Naive thymus-derived CD4-positive, alpha-beta T cell (primary cell): ENCODE measurements around the gene AMY1B. TPM values are rescaled to one million over a fixed set of nuclear protein-coding genes. Genes with fewer than 3 reads are reported as not detected.
"Not testable (repeated sequence)": the region's sequence is repeated elsewhere in the genome, so short reads cannot be mapped to it uniquely, and the experiment has no call there.

ENCODE experiments used
- ATAC-seq: fragments of 150-1000 bp; cut with Tn5 transposase; 2 replicates; pipeline ENCODE4 v1.10.0; 2021; ENCODE audit warnings: mild to moderate bottlenecking, moderate library complexity
- CTCF ChIA-PET: fragments of 350-600 bp; sonication (Branson Sonifier 250); formaldehyde crosslinking; loops from one replicate; lab custom pipeline; 2021; ENCODE audit warnings: antibody characterized with exemption; lab: Charles Lee
- POLR2A ChIA-PET: fragments of 350-600 bp; sonication (Branson Sonifier 250); formaldehyde crosslinking; loops from one replicate; lab custom pipeline; 2021; ENCODE audit warnings: antibody characterized with exemption, inconsistent platforms; lab: Charles Lee
- DNase-seq, 9 donors: peaks; one replicate each; pipeline versions ENCODE4 v3.0.0 to v3.0.0-alpha.2; 2020 to 2022; ENCODE audit warnings: mixed read lengths in 1 of 9
- H3K27ac ChIP-seq: one replicate; pipeline ENCODE4 v1.7.0; 2013; ENCODE audit warnings: mild to moderate bottlenecking, low read depth, low read length, moderate library complexity
- H3K27me3 ChIP-seq, 2 donors: one replicate each; pipeline ENCODE4 v1.7.0; 2013; ENCODE audit warnings: low read length in 2 of 2, mild to moderate bottlenecking in 2 of 2, moderate library complexity in 2 of 2; ENCODE audit not compliant: control insufficient read depth in 2 of 2, insufficient read depth in 2 of 2
- H3K36me3 ChIP-seq, 3 experiments: 1 replicate in 2 of 3; 2 replicates in 1 of 3; pipeline ENCODE4 v1.7.0; 2013; ENCODE audit warnings: low read length in 3 of 3, mild to moderate bottlenecking in 3 of 3, moderate library complexity in 1 of 3; ENCODE audit not compliant: insufficient read depth in 3 of 3, control insufficient read depth in 2 of 3
- H3K4me1 ChIP-seq, 2 donors: one replicate each; pipeline ENCODE4 v1.7.0; 2013; ENCODE audit warnings: low read length in 2 of 2, mild to moderate bottlenecking in 2 of 2, moderate library complexity in 1 of 2; ENCODE audit not compliant: control insufficient read depth in 2 of 2, insufficient read depth in 2 of 2
- H3K4me3 ChIP-seq: 2 replicates; pipeline ENCODE4 v1.7.0; 2013; ENCODE audit warnings: mild to moderate bottlenecking, low read length
- H3K9me3 ChIP-seq, 3 experiments: 1 replicate in 2 of 3; 2 replicates in 1 of 3; pipeline ENCODE4 v1.7.0; 2013; ENCODE audit warnings: low read length in 3 of 3; ENCODE audit not compliant: control insufficient read depth in 2 of 3
- H3K27ac Mint-ChIP-seq, 9 donors: one replicate each; pipeline ENCODE4 v1.8.0; 2020 to 2022; ENCODE audit warnings: mixed read lengths in 9 of 9, mild to moderate bottlenecking in 8 of 9, moderate library complexity in 5 of 9, inconsistent platforms in 2 of 9
- H3K27me3 Mint-ChIP-seq, 5 donors: one replicate each; pipeline ENCODE4 v1.8.0; 2021 to 2022; ENCODE audit warnings: mixed read lengths in 5 of 5, mild to moderate bottlenecking in 1 of 5
- H3K36me3 Mint-ChIP-seq, 5 donors: one replicate each; pipeline ENCODE4 v1.8.0; 2020 to 2022; ENCODE audit warnings: mixed read lengths in 5 of 5, mild to moderate bottlenecking in 3 of 5, inconsistent platforms in 1 of 5
- H3K4me1 Mint-ChIP-seq, 7 donors: one replicate each; pipeline ENCODE4 v1.8.0; 2020 to 2022; ENCODE audit warnings: mixed read lengths in 7 of 7, mild to moderate bottlenecking in 3 of 7, inconsistent platforms in 1 of 7
- H3K4me3 Mint-ChIP-seq, 10 donors: one replicate each; pipeline ENCODE4 v1.8.0; 2020 to 2022; ENCODE audit warnings: mild to moderate bottlenecking in 10 of 10, mixed read lengths in 10 of 10, moderate library complexity in 6 of 10, inconsistent platforms in 2 of 10
- H3K9me3 Mint-ChIP-seq, 11 donors: one replicate each; pipeline ENCODE4 v1.8.0; 2020 to 2022; ENCODE audit warnings: mixed read lengths in 11 of 11, mild to moderate bottlenecking in 4 of 11, inconsistent platforms in 1 of 11, moderate library complexity in 1 of 11
- intact Hi-C, 2 donors: fragments of 100-400 bp; cut with micrococcal nuclease; formaldehyde crosslinking; loops; one replicate each; pipeline ENCODE4 v1.15.1; 2023
- polyA plus RNA-seq, 2 donors: library from polyadenylated mRNA; unstranded; fragments of 300-500 nt; fragmentation: Illumina TruSeq; gene quantifications; one replicate each; pipeline ENCODE4 v1.2.3, GENCODE V29; 2021
- total RNA-seq, 6 experiments: library from RNA in 5 of 6; stranded (reverse) in 5 of 6; gene quantifications; 1 replicate in 5 of 6; 2 replicates in 1 of 6; pipeline ENCODE4 v1.2.3 and lab custom pipeline; 2021 to 2026

AMY1B gene
- total and polyA plus RNA-seq, 7 experiments from 2014 or later, result not detected

GRCh38 chr1:103710381-103710780 is 14.4 kb upstream of the AMY1B start:
- CTCF ChIA-PET, H3K9me3 ChIP-seq, H3K4me3 Mint-ChIP-seq, ATAC-seq, H3K9me3 Mint-ChIP-seq, H3K27ac Mint-ChIP-seq, H3K36me3 Mint-ChIP-seq, DNase-seq, H3K36me3 ChIP-seq, H3K27me3 ChIP-seq, POLR2A ChIA-PET, H3K4me1 ChIP-seq, H3K4me3 ChIP-seq, H3K27me3 Mint-ChIP-seq, H3K4me1 Mint-ChIP-seq, H3K27ac ChIP-seq, intact Hi-C loops: not testable (repeated sequence)

- ATAC-seq, CTCF ChIA-PET, H3K4me3 ChIP-seq, intact Hi-C loops, H3K27ac Mint-ChIP-seq, H3K36me3 Mint-ChIP-seq, H3K9me3 Mint-ChIP-seq, H3K27ac ChIP-seq, H3K27me3 Mint-ChIP-seq, H3K4me1 Mint-ChIP-seq, POLR2A ChIA-PET, H3K9me3 ChIP-seq, DNase-seq, H3K4me3 Mint-ChIP-seq, H3K36me3 ChIP-seq, H3K27me3 ChIP-seq, H3K4me1 ChIP-seq: not testable (repeated sequence)
These were observed 11.7 kb upstream of the AMY1B start for GRCh38 chr1:103707670-103708069.

GRCh38 chr1:103701256-103701655 is 5.2 kb upstream of the AMY1B start:
- H3K27ac Mint-ChIP-seq, POLR2A ChIA-PET, H3K4me3 ChIP-seq: not testable (repeated sequence)

GRCh38 chr1:103700669-103701068 is 4.7 kb upstream of the AMY1B start:
- intact Hi-C loops, H3K27me3 ChIP-seq, H3K4me3 Mint-ChIP-seq, H3K4me1 Mint-ChIP-seq, POLR2A ChIA-PET, CTCF ChIA-PET, H3K36me3 ChIP-seq, DNase-seq, H3K27me3 Mint-ChIP-seq, H3K27ac ChIP-seq, H3K4me1 ChIP-seq, H3K36me3 Mint-ChIP-seq, H3K27ac Mint-ChIP-seq, H3K4me3 ChIP-seq, H3K9me3 Mint-ChIP-seq, H3K9me3 ChIP-seq, ATAC-seq: not testable (repeated sequence)

More at GRCh38 chr1:103701256-103701655, 5.2 kb upstream of the AMY1B start:
- H3K9me3 ChIP-seq, H3K27me3 ChIP-seq, H3K36me3 ChIP-seq, CTCF ChIA-PET, H3K4me1 Mint-ChIP-seq, H3K4me3 Mint-ChIP-seq, ATAC-seq, intact Hi-C loops, H3K9me3 Mint-ChIP-seq, DNase-seq, H3K4me1 ChIP-seq, H3K36me3 Mint-ChIP-seq, H3K27me3 Mint-ChIP-seq, H3K27ac ChIP-seq: not testable (repeated sequence)

GRCh38 chr1:103697430-103697829 is 1.4 kb upstream of the AMY1B start:
- H3K27ac Mint-ChIP-seq, H3K4me3 ChIP-seq, H3K36me3 Mint-ChIP-seq, DNase-seq, ATAC-seq, CTCF ChIA-PET, intact Hi-C loops, POLR2A ChIA-PET, H3K27ac ChIP-seq, H3K4me1 Mint-ChIP-seq, H3K9me3 Mint-ChIP-seq, H3K4me3 Mint-ChIP-seq, H3K9me3 ChIP-seq, H3K36me3 ChIP-seq, H3K27me3 ChIP-seq, H3K27me3 Mint-ChIP-seq, H3K4me1 ChIP-seq: not testable (repeated sequence)

GRCh38 chr1:103676335-103676734 is 19.7 kb downstream of the AMY1B start:
- H3K27me3 ChIP-seq, H3K4me1 Mint-ChIP-seq, intact Hi-C loops, H3K9me3 ChIP-seq, H3K36me3 ChIP-seq, H3K27me3 Mint-ChIP-seq, H3K9me3 Mint-ChIP-seq, H3K36me3 Mint-ChIP-seq, POLR2A ChIA-PET, ATAC-seq, H3K27ac Mint-ChIP-seq, H3K4me3 Mint-ChIP-seq, H3K4me1 ChIP-seq, DNase-seq, CTCF ChIA-PET, H3K4me3 ChIP-seq, H3K27ac ChIP-seq: not testable (repeated sequence)

- H3K4me1 ChIP-seq, H3K9me3 Mint-ChIP-seq, H3K9me3 ChIP-seq, H3K4me1 Mint-ChIP-seq, H3K27me3 ChIP-seq, H3K27me3 Mint-ChIP-seq, ATAC-seq, POLR2A ChIA-PET, H3K36me3 ChIP-seq, H3K27ac ChIP-seq, H3K27ac Mint-ChIP-seq, H3K36me3 Mint-ChIP-seq, DNase-seq, H3K4me3 Mint-ChIP-seq, CTCF ChIA-PET, H3K4me3 ChIP-seq, intact Hi-C loops: not testable (repeated sequence)
These were observed 40.5 kb downstream of the AMY1B start, which contains the start of gene AMY1A for GRCh38 chr1:103655460-103655859. Gene AMY1A, plus strand, starts transcription at chr1:103655760. Its CDS starts 571 bp downstream, at chr1:103656331.
